HCT116 (cell line): ENCODE measurements around the gene ZFHX3. TPM values are rescaled to one million over a fixed set of nuclear protein-coding genes. Genes with fewer than 3 reads are reported as not detected.

Experiments
- ATAC-seq: fragments of 200-7000 bp; cut with Tn5 transposase; 2 replicates; pipeline ENCODE4 v1.9.1; 2020; ENCODE audit warnings: mild to moderate bottlenecking, moderate library complexity
- BruUV-seq: library from RNA; stranded (reverse); fragments of 400-500 nt; replicated peaks from 2 replicates; lab custom pipeline; 2021; lab: Mats Ljungman, UMichigan
- CTCF ChIA-PET: fragments of 300-600 bp; sonication (Branson Sonifier 250); formaldehyde crosslinking; loops from one replicate; lab custom pipeline; 2021; ENCODE audit warnings: antibody characterized with exemption; lab: Charles Lee
- POLR2A ChIA-PET: fragments of 300-600, 350-600 bp; sonication (Branson Sonifier 250); formaldehyde crosslinking; loops from one replicate; lab custom pipeline; 2021; ENCODE audit warnings: antibody characterized with exemption; lab: Charles Lee
- RAD21 ChIA-PET, 2 experiments: fragments of 300-600 bp; sonication (Branson Sonifier 250); formaldehyde crosslinking; loops; one replicate each; lab custom pipeline; 2023; ENCODE audit warnings: low total read pairs in 2 of 2; ENCODE audit not compliant: uncharacterized antibody in 2 of 2, unreplicated experiment in 2 of 2, low non-redundant PET in 1 of 2; lab: Charles Lee
- DNase-seq: peaks from one replicate; pipeline ENCODE4 v3.0.0-alpha.2; 2010; ENCODE audit warnings: low read depth, low spot score
- H2AFZ ChIP-seq: fragments of 200-600 bp; shearing (Covaris generic), sonication (generic); 2 replicates; pipeline ENCODE4 v1.6.1; 2017; ENCODE audit warnings: low read depth, mixed run types, mixed read lengths, antibody characterized with exemption, low read length; ENCODE audit not compliant: poor library complexity, severe bottlenecking
- H3K27ac ChIP-seq: 2 replicates; pipeline ENCODE4 v1.5.1; 2012; ENCODE audit warnings: low read depth, low read length
- H3K27me3 ChIP-seq: fragments of 200-600 bp; sonication (generic); 2 replicates; pipeline ENCODE4 v1.6.1; 2016; ENCODE audit warnings: mixed run types, low read length, mixed read lengths; ENCODE audit not compliant: insufficient read depth
- H3K36me3 ChIP-seq, 2 experiments: fragments of 200-500 bp in 1 of 2; fragments of 200-600 bp in 1 of 2; sonication (Bioruptor generic) in 1 of 2; sonication (generic) in 1 of 2; 2 replicates each; pipeline versions ENCODE4 v1.5.1 to v1.6.1; 2014 to 2016; ENCODE audit warnings: low read length in 2 of 2, inconsistent platforms in 1 of 2, mixed read lengths in 1 of 2, mixed run types in 1 of 2; ENCODE audit not compliant: insufficient read depth in 2 of 2, control insufficient read depth in 1 of 2
- H3K4me1 ChIP-seq, 2 experiments: fragments of 200-600 bp in 1 of 2; sonication (generic) in 1 of 2; 2 replicates each; pipeline versions ENCODE4 v1.5.1 to v1.6.1; 2012 to 2017; ENCODE audit warnings: low read length in 2 of 2, inconsistent platforms in 1 of 2, mild to moderate bottlenecking in 1 of 2, mixed read lengths in 1 of 2, mixed run types in 1 of 2, moderate library complexity in 1 of 2; ENCODE audit not compliant: insufficient read depth in 2 of 2, control insufficient read depth in 1 of 2
- H3K4me2 ChIP-seq: fragments of 200-600 bp; sonication (generic); 2 replicates; pipeline ENCODE4 v1.6.1; 2017; ENCODE audit warnings: mixed run types, low read length, mixed read lengths
- H3K4me3 ChIP-seq, 2 experiments: fragments of 200-600 bp in 1 of 2; sonication (generic) in 1 of 2; replicated peaks in 1 of 2; 2 replicates each; pipeline ENCODE4 v1.5.1; 2011 to 2016; ENCODE audit warnings: low read length in 2 of 2, control low read depth in 1 of 2, low read depth in 1 of 2, mild to moderate bottlenecking in 1 of 2, mixed read lengths in 1 of 2, mixed run types in 1 of 2
- H3K79me2 ChIP-seq: fragments of 200-600 bp; sonication (generic); 2 replicates; pipeline ENCODE4 v1.6.1; 2017; ENCODE audit warnings: mild to moderate bottlenecking, mixed run types, low read length, moderate library complexity, mixed read lengths; ENCODE audit not compliant: insufficient read depth
- H3K9ac ChIP-seq: fragments of 200-600 bp; sonication (generic); 2 replicates; pipeline ENCODE4 v1.6.1; 2016; ENCODE audit warnings: low read length, mixed read lengths
- H3K9me2 ChIP-seq: fragments of 200-600 bp; sonication (generic), shearing (Covaris generic); 2 replicates; pipeline ENCODE4 v1.6.1; 2017; ENCODE audit warnings: mixed run types, mild to moderate bottlenecking, moderate library complexity; ENCODE audit not compliant: insufficient read depth
- H3K9me3 ChIP-seq, 2 experiments: fragments of 200-500 bp in 1 of 2; fragments of 200-600 bp in 1 of 2; sonication (Bioruptor generic) in 1 of 2; sonication (generic) in 1 of 2; 2 replicates each; pipeline ENCODE4 v1.6.1; 2014 to 2017; ENCODE audit warnings: low read length in 2 of 2, mixed read lengths in 2 of 2, inconsistent platforms in 1 of 2, low read depth in 1 of 2, mild to moderate bottlenecking in 1 of 2, mixed run types in 1 of 2, moderate library complexity in 1 of 2; ENCODE audit not compliant: control insufficient read depth in 1 of 2, insufficient read depth in 1 of 2
- H4K20me1 ChIP-seq: fragments of 200-600 bp; sonication (generic), shearing (Covaris generic); 2 replicates; pipeline ENCODE4 v1.6.1; 2017; ENCODE audit warnings: mixed run types, mild to moderate bottlenecking, moderate library complexity; ENCODE audit not compliant: insufficient read depth
- CBX3 ChIP-seq: IDR thresholded peaks from 2 replicates; pipeline ENCODE4 v1.6.1; 2012; ENCODE audit warnings: low read depth
- CEBPB ChIP-seq: IDR thresholded peaks from 2 replicates; pipeline ENCODE4 v1.6.1; 2012; ENCODE audit warnings: low read depth
- EZH2phosphoT487 ChIP-seq: fragments of 200-600 bp; IDR thresholded peaks from 2 replicates; pipeline ENCODE4 v1.6.1; 2018; ENCODE audit warnings: antibody characterized with exemption, borderline replicate concordance
- FOSL1 ChIP-seq: IDR thresholded peaks from 2 replicates; pipeline ENCODE4 v1.6.1; 2012; ENCODE audit warnings: low read depth
- JUND ChIP-seq: IDR thresholded peaks from 2 replicates; pipeline ENCODE4 v1.6.1; 2012
- POLR2AphosphoS5 ChIP-seq: IDR thresholded peaks from 2 replicates; pipeline ENCODE4 v1.6.1; 2011; ENCODE audit warnings: mild to moderate bottlenecking, low read depth, low read length, moderate library complexity
- RAD21 ChIP-seq: IDR thresholded peaks from 2 replicates; pipeline ENCODE4 v1.6.1; 2012; ENCODE audit warnings: low read depth, mild to moderate bottlenecking
- SIN3A ChIP-seq: IDR thresholded peaks from 2 replicates; pipeline ENCODE4 v1.6.1; 2012; ENCODE audit warnings: low read depth
- SRF ChIP-seq: IDR thresholded peaks from 2 replicates; pipeline ENCODE4 v1.6.1; 2012; ENCODE audit warnings: low read depth
- intact Hi-C: fragments of 100-400 bp; cut with micrococcal nuclease; formaldehyde crosslinking; loops from 2 replicates; pipeline ENCODE4 v1.10.0; 2022
- total RNA-seq: library from RNA; stranded (reverse); gene quantifications from one replicate; pipeline ENCODE4 v1.2.1, GENCODE V29; 2021; ENCODE audit not compliant: unreplicated experiment
- TF ChIP-seq, protein P1 (sequence below): IDR thresholded peaks from 2 replicates; pipeline ENCODE4 v1.6.1; 2012
- TF ChIP-seq, protein P2 (sequence below): IDR thresholded peaks from 2 replicates; pipeline ENCODE4 v1.6.1; 2012
- TF ChIP-seq, protein P3 (sequence below): IDR thresholded peaks from 2 replicates; pipeline ENCODE4 v1.6.1; 2012; ENCODE audit warnings: low read depth
- TF ChIP-seq, protein P4 (sequence below): IDR thresholded peaks from 2 replicates; pipeline ENCODE4 v1.6.1; 2011; ENCODE audit warnings: mild to moderate bottlenecking, low read length, moderate library complexity; ENCODE audit not compliant: insufficient replicate concordance; ENCODE audit errors: extremely low read depth
- TF ChIP-seq, protein P5 (sequence below), 3 experiments: fragments of 200-600 bp in 1 of 3; sonication (generic) in 1 of 3; IDR thresholded peaks in 2 of 3; conservative IDR thresholded peaks in 1 of 3; 2 replicates each; pipeline ENCODE4 v1.5.1; 2012 to 2017; ENCODE audit warnings: low read depth in 2 of 3, low read length in 2 of 3, antibody characterized with exemption in 1 of 3, borderline replicate concordance in 1 of 3, control low read depth in 1 of 3, mild to moderate bottlenecking in 1 of 3, mixed read lengths in 1 of 3, mixed run types in 1 of 3, moderate library complexity in 1 of 3; ENCODE audit not compliant: insufficient read depth in 1 of 3

Gene ZFHX3
- total RNA-seq, 1 experiment from 2014 or later: 6.3 TPM

DNA sequence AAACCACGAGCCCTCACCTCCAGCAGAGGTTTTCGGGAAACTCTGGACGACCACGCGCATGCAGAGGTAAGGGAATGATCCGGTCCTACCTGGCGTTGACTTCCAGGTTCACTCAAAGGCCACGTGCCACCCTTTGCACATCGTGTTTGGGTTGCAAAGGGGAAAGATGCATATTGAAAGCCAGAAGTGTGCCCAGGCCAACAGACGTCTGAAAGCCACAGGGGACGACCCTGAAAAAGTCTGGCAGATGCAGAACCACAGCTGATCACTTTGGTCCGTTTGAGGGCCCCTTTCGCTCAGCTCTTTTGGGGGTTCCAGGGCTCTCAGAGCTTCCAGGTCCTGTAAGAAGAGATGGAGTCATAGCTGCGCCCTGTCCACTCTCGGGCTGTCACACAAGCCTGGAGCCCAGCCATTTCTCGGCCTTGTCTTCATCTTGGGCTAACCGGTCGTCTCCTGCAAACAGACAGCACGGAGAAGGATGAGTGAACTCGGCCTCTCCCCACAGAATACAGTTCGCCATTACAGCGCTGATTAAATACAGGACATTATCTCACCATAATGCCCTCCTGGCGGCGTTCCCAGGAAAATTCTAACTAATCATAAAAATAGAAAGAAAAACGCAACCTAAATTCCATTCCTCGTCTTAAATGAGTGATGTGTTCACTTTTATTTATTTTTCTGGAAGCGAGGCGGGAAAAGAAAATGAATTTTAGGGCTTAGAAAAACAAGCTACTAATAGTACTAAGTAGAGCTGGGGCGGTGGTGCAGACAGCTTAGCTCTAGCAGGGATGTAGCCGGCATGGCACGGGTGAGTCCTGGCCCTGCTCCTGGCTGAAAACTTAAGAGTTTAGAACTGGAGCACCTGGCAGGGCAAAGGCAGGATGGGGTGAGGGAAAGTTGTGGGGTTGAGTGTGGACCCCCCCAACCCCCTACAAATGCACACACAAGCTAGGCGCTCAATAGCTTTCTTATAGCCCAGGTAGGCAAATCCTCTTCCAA is 45.5 kb upstream of the ZFHX3 start (continued):
- TF ChIP-seq EZH2phosphoT487 (no peak), FOSL1 (no peak), SRF (no peak), SIN3A (no peak)
- TF ChIP-seq, protein P1, sequence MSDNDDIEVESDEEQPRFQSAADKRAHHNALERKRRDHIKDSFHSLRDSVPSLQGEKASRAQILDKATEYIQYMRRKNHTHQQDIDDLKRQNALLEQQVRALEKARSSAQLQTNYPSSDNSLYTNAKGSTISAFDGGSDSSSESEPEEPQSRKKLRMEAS: no peak

DNA sequence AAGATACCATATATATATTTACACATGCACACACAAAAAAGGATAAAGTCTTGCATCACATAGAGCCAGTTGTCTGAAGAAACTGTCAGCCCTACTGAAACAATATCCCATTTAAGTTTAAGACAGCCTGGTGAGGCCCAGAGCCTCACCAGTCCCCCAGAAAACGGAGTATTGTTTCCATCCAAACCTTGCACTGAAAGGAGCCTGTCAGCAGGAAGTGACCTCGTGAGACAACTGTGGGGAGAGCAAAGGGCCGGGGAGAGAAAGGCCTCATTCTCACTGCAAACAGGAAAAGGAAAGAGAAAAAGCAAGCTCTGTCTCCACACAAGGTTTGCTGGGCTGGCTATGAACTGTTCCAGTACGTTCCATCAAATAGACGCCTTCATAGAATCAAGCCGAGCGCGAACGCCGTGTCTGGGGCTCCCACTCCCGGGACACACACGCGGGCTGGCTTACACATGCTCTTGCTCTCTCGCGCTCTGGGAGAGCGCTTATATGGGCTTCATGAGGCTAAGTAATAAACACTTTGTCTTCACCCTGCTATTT is 44.4 kb upstream of the ZFHX3 start:
- DNase-seq (no peak), ATAC-seq (no peak)
- ChIA-PET RAD21 (no interaction called here), POLR2A (no interaction called here), CTCF (no interaction called here)
- H3K36me3 ChIP-seq: no peaks in the 10 kb centered on the region
- no peaks in the 10 kb centered on the region for H3K9me2 ChIP-seq
- TF ChIP-seq CBX3 (no peak), RAD21 (no peak), JUND (no peak), CEBPB (no peak), FOSL1 (no peak), EZH2phosphoT487 (no peak), POLR2AphosphoS5 (no peak)
- TF ChIP-seq, protein P2, sequence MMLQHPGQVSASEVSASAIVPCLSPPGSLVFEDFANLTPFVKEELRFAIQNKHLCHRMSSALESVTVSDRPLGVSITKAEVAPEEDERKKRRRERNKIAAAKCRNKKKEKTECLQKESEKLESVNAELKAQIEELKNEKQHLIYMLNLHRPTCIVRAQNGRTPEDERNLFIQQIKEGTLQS: no peak
- TF ChIP-seq, protein P1: no peak
- TF ChIP-seq, protein P3, sequence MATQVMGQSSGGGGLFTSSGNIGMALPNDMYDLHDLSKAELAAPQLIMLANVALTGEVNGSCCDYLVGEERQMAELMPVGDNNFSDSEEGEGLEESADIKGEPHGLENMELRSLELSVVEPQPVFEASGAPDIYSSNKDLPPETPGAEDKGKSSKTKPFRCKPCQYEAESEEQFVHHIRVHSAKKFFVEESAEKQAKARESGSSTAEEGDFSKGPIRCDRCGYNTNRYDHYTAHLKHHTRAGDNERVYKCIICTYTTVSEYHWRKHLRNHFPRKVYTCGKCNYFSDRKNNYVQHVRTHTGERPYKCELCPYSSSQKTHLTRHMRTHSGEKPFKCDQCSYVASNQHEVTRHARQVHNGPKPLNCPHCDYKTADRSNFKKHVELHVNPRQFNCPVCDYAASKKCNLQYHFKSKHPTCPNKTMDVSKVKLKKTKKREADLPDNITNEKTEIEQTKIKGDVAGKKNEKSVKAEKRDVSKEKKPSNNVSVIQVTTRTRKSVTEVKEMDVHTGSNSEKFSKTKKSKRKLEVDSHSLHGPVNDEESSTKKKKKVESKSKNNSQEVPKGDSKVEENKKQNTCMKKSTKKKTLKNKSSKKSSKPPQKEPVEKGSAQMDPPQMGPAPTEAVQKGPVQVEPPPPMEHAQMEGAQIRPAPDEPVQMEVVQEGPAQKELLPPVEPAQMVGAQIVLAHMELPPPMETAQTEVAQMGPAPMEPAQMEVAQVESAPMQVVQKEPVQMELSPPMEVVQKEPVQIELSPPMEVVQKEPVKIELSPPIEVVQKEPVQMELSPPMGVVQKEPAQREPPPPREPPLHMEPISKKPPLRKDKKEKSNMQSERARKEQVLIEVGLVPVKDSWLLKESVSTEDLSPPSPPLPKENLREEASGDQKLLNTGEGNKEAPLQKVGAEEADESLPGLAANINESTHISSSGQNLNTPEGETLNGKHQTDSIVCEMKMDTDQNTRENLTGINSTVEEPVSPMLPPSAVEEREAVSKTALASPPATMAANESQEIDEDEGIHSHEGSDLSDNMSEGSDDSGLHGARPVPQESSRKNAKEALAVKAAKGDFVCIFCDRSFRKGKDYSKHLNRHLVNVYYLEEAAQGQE: no peak
- TF ChIP-seq, protein P4, sequence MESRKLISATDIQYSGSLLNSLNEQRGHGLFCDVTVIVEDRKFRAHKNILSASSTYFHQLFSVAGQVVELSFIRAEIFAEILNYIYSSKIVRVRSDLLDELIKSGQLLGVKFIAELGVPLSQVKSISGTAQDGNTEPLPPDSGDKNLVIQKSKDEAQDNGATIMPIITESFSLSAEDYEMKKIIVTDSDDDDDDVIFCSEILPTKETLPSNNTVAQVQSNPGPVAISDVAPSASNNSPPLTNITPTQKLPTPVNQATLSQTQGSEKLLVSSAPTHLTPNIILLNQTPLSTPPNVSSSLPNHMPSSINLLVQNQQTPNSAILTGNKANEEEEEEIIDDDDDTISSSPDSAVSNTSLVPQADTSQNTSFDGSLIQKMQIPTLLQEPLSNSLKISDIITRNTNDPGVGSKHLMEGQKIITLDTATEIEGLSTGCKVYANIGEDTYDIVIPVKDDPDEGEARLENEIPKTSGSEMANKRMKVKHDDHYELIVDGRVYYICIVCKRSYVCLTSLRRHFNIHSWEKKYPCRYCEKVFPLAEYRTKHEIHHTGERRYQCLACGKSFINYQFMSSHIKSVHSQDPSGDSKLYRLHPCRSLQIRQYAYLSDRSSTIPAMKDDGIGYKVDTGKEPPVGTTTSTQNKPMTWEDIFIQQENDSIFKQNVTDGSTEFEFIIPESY: no peak
- TF ChIP-seq, protein P5, sequence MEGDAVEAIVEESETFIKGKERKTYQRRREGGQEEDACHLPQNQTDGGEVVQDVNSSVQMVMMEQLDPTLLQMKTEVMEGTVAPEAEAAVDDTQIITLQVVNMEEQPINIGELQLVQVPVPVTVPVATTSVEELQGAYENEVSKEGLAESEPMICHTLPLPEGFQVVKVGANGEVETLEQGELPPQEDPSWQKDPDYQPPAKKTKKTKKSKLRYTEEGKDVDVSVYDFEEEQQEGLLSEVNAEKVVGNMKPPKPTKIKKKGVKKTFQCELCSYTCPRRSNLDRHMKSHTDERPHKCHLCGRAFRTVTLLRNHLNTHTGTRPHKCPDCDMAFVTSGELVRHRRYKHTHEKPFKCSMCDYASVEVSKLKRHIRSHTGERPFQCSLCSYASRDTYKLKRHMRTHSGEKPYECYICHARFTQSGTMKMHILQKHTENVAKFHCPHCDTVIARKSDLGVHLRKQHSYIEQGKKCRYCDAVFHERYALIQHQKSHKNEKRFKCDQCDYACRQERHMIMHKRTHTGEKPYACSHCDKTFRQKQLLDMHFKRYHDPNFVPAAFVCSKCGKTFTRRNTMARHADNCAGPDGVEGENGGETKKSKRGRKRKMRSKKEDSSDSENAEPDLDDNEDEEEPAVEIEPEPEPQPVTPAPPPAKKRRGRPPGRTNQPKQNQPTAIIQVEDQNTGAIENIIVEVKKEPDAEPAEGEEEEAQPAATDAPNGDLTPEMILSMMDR (IDR thresholded peaks at IDR 0.05 in 2 of 3, conservative IDR thresholded peaks at IDR 0.05 in 1 of 3; ENCODE audit: borderline replicate concordance in 1 of 3, insufficient read depth in 1 of 3, low read depth in 2 of 3, low read length in 2 of 3): no peak
- H3K27ac ChIP-seq: no peak overlapping the region
- H3K79me2 ChIP-seq: no peaks in the 10 kb centered on the region
- no peak overlapping the region for H3K4me3 ChIP-seq
- no peak overlapping the region for H3K4me2 ChIP-seq
- no peak overlapping the region for H2AFZ ChIP-seq
- H4K20me1 ChIP-seq: no peaks in the 10 kb centered on the region
- H3K9ac ChIP-seq: no peak overlapping the region
- no peaks in the 10 kb centered on the region for H3K4me1 ChIP-seq
- intact Hi-C loops: no loop called here
- no peaks in the 10 kb centered on the region for H3K9me3 ChIP-seq
- BruUV-seq: no TSS peak
- H3K27me3 ChIP-seq: no peaks in the 10 kb centered on the region
